HL-60 (cell line): ENCODE data around the gene EPHA6.

Experiments
- DNase-seq, 2 experiments: peaks; one replicate each; pipeline ENCODE4 v3.0.0-alpha.2; 2010 to 2020; ENCODE audit warnings: low read depth in 1 of 2, low spot score in 1 of 2
- H3K27ac ChIP-seq: fragments of 250-450 bp; sonication (Bioruptor Pico); replicated peaks from 2 replicates; pipeline ENCODE4 v1.5.1; 2020; ENCODE audit warnings: mild to moderate bottlenecking, moderate library complexity
- H3K27me3 ChIP-seq: fragments of 250-450 bp; sonication (Bioruptor Pico); 2 replicates; pipeline ENCODE4 v1.5.1; 2021; ENCODE audit warnings: mild to moderate bottlenecking, moderate library complexity; ENCODE audit not compliant: insufficient read depth, poor library complexity, severe bottlenecking
- H3K4me3 ChIP-seq: replicated peaks from 2 replicates; pipeline ENCODE4 v1.5.1; 2011; ENCODE audit warnings: mild to moderate bottlenecking, control low read depth, low read length; ENCODE audit not compliant: insufficient read depth
- GABPA ChIP-seq: IDR thresholded peaks from 2 replicates; pipeline ENCODE4 v1.6.1; 2012; ENCODE audit warnings: low read depth
- POLR2AphosphoS5 ChIP-seq: IDR thresholded peaks from 2 replicates; pipeline ENCODE4 v1.6.1; 2012; ENCODE audit warnings: low read depth
- SPI1 ChIP-seq: IDR thresholded peaks from 2 replicates; pipeline ENCODE4 v1.6.1; 2012; ENCODE audit warnings: low read depth, mild to moderate bottlenecking, borderline replicate concordance
- TF ChIP-seq, protein P1 (sequence below): IDR thresholded peaks from 2 replicates; pipeline ENCODE4 v1.6.1; 2012; ENCODE audit warnings: low read depth; ENCODE audit not compliant: insufficient replicate concordance
- TF ChIP-seq, protein P2 (sequence below): IDR thresholded peaks from one replicate; pipeline ENCODE4 v1.5.1; 2011; ENCODE audit warnings: low read length, control low read depth, inconsistent platforms; ENCODE audit not compliant: insufficient read depth

The EPHA6 gene

GRCh38 chr3:96860882-96861281, 46.5 kb downstream of the EPHA6 start:
- no peak for DNase-seq
- TF ChIP-seq, protein P1, sequence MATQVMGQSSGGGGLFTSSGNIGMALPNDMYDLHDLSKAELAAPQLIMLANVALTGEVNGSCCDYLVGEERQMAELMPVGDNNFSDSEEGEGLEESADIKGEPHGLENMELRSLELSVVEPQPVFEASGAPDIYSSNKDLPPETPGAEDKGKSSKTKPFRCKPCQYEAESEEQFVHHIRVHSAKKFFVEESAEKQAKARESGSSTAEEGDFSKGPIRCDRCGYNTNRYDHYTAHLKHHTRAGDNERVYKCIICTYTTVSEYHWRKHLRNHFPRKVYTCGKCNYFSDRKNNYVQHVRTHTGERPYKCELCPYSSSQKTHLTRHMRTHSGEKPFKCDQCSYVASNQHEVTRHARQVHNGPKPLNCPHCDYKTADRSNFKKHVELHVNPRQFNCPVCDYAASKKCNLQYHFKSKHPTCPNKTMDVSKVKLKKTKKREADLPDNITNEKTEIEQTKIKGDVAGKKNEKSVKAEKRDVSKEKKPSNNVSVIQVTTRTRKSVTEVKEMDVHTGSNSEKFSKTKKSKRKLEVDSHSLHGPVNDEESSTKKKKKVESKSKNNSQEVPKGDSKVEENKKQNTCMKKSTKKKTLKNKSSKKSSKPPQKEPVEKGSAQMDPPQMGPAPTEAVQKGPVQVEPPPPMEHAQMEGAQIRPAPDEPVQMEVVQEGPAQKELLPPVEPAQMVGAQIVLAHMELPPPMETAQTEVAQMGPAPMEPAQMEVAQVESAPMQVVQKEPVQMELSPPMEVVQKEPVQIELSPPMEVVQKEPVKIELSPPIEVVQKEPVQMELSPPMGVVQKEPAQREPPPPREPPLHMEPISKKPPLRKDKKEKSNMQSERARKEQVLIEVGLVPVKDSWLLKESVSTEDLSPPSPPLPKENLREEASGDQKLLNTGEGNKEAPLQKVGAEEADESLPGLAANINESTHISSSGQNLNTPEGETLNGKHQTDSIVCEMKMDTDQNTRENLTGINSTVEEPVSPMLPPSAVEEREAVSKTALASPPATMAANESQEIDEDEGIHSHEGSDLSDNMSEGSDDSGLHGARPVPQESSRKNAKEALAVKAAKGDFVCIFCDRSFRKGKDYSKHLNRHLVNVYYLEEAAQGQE, result no peak
- TF ChIP-seq, protein P2, sequence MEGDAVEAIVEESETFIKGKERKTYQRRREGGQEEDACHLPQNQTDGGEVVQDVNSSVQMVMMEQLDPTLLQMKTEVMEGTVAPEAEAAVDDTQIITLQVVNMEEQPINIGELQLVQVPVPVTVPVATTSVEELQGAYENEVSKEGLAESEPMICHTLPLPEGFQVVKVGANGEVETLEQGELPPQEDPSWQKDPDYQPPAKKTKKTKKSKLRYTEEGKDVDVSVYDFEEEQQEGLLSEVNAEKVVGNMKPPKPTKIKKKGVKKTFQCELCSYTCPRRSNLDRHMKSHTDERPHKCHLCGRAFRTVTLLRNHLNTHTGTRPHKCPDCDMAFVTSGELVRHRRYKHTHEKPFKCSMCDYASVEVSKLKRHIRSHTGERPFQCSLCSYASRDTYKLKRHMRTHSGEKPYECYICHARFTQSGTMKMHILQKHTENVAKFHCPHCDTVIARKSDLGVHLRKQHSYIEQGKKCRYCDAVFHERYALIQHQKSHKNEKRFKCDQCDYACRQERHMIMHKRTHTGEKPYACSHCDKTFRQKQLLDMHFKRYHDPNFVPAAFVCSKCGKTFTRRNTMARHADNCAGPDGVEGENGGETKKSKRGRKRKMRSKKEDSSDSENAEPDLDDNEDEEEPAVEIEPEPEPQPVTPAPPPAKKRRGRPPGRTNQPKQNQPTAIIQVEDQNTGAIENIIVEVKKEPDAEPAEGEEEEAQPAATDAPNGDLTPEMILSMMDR, result no peak
- TF ChIP-seq SPI1, result no peak
- no peak for TF ChIP-seq GABPA
- no peak overlapping the region for H3K27ac ChIP-seq
- no peak overlapping the region for H3K4me3 ChIP-seq
- H3K27me3 ChIP-seq, result no peaks in the 10 kb centered on the region

GRCh38 chr3:96863129-96863740, 48.8 kb downstream of the EPHA6 start:
- Histone ChIP-seq H3K27me3 (no peaks in the 10 kb centered on the region), H3K4me3 (no peak overlapping the region), H3K27ac (no peak overlapping the region)
- TF ChIP-seq GABPA (no peak), SPI1 (no peak), POLR2AphosphoS5 (no peak)
- TF ChIP-seq, protein P2, result peak; percentile 54
- TF ChIP-seq, protein P1, result no peak
- DNase-seq, result peak in 1 of 2 experiments; percentile 13

GRCh38 chr3:96865605-96866004, 51.2 kb downstream of the EPHA6 start:
- Histone ChIP-seq H3K4me3 (no peak overlapping the region), H3K27ac (no peak overlapping the region), H3K27me3 (no peaks in the 10 kb centered on the region)
- TF ChIP-seq POLR2AphosphoS5 (no peak), SPI1 (no peak), GABPA (no peak)
- TF ChIP-seq, protein P1, result no peak
- TF ChIP-seq, protein P2, result no peak
- DNase-seq, result no peak
